ENCODE measurements around the gene LSAMP.

The LSAMP gene

DNA sequence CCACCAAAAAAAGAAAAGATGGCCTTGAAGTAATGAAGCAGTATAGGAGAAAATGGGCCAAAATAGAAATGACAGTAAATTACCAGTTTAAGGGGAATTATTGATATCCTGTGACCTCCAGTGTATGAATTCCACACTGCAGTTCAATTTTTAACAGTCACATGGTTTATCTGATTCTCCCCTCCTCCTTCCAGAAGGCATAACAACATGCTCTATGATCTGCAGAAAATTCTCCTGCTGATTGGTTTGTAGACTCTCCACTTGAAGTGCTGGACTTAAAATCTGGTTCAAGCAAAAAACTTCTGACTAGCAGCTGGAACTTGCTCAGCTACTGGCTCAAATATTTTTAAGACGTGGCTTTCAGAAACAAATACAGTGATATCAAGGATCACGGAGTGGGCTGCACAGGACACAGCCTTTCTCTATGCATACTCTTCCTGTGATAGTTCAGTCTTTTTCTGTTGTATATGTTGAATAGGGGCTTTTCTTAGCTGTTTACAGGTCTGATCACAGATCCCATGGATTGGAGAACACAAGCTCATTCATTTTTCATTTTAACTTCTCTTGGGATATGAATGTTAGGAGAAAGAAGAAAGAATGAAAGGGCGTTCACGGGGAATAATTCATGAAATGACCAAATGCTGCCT lies 211.5 kb downstream of the LSAMP start:
- TF ChIP-seq, protein P1, sequence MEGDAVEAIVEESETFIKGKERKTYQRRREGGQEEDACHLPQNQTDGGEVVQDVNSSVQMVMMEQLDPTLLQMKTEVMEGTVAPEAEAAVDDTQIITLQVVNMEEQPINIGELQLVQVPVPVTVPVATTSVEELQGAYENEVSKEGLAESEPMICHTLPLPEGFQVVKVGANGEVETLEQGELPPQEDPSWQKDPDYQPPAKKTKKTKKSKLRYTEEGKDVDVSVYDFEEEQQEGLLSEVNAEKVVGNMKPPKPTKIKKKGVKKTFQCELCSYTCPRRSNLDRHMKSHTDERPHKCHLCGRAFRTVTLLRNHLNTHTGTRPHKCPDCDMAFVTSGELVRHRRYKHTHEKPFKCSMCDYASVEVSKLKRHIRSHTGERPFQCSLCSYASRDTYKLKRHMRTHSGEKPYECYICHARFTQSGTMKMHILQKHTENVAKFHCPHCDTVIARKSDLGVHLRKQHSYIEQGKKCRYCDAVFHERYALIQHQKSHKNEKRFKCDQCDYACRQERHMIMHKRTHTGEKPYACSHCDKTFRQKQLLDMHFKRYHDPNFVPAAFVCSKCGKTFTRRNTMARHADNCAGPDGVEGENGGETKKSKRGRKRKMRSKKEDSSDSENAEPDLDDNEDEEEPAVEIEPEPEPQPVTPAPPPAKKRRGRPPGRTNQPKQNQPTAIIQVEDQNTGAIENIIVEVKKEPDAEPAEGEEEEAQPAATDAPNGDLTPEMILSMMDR (IDR thresholded peaks at IDR 0.05), result no peak

DNA sequence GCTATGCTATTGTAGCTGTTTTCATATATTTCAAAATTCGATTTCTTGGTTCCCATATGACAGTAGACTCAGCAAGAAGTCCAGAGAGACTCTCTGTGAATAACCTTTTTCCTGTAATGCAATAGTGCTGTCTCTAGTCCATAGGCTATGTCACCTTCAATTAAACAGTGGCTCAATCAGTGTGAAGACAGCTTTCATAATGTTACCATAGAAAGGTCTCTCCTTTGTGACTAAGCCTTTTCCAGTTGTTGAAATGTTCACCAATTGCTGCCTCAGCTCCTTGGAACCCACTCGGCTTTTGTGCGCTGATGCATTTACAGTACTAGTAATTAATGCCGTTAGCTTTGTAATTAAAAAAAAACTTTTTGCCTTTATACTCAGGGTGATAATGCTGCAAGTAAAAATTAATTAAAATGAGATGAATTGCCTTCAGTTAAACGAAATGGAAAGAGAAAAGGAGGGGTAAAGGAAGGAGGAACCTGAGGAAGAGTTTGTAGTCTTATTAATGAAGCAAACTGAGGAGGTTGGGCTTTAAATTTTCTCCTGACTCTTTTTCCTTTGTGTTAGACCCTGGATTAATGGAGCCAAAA lies 214.8 kb downstream of the LSAMP start:
- TF ChIP-seq, protein P1 (IDR thresholded peaks at IDR 0.05), result no peak

DNA sequence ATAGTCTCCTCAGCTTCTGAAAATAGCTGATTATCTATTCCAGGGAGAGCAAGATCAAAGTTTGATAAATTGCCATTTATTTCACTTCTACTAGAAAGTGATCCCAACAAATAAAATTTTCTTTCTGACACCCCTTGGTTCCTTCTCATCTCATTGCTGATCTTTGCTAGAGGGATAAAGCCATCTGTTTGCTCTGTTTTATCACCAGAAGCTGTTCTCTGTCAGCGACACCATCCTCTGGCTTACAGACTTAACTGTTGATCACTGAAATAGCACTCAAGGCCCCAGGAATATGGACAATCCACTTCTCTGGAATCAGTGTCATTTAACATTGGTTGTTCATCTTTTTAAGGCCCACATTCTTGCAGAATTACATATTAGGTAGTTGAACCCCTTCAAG lies 219.0 kb downstream of the LSAMP start:
- TF ChIP-seq, protein P1 (IDR thresholded peaks at IDR 0.05), result no peak

DNA sequence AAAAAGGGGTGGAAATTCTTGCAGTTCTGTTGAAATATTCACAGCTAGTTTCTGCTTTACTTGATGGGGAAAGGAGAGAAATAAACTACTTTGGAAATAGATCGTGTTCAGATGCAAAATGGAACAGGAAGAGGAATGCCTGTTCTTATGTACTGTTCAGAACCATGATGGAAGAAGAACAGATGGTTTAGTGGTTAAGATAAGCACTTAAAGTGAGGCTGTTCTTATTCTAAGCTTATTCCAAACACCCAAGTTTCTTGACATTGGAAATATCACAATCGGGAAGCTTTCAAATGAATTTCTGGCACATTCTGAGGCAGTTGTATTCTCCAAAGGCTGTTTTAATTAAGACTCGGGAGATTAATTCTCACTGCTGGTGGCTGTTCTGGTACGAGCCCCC lies 228.5 kb downstream of the LSAMP start:
- TF ChIP-seq, protein P1 (IDR thresholded peaks at IDR 0.05), result no peak

DNA sequence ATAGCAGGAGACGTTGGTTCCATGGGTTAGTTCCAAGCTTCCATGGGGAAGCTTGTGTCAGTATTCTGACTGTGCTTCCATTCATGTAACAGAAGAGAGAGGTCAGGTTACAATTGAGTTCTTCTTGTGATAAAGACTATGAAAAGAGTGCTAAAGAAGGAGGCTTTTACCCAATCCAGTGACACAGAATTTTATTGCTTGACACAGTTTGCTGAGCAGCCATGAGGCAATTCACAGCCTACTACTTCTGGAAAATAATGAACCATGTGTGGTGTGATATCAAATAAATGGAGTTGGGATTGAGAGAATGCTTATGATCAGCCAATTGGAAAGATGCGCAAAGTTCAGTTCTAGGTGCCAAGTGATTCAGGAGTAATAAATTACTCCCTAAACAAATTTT lies 233.4 kb downstream of the LSAMP start:
- TF ChIP-seq, protein P1 (IDR thresholded peaks at IDR 0.05), result no peak

DNA sequence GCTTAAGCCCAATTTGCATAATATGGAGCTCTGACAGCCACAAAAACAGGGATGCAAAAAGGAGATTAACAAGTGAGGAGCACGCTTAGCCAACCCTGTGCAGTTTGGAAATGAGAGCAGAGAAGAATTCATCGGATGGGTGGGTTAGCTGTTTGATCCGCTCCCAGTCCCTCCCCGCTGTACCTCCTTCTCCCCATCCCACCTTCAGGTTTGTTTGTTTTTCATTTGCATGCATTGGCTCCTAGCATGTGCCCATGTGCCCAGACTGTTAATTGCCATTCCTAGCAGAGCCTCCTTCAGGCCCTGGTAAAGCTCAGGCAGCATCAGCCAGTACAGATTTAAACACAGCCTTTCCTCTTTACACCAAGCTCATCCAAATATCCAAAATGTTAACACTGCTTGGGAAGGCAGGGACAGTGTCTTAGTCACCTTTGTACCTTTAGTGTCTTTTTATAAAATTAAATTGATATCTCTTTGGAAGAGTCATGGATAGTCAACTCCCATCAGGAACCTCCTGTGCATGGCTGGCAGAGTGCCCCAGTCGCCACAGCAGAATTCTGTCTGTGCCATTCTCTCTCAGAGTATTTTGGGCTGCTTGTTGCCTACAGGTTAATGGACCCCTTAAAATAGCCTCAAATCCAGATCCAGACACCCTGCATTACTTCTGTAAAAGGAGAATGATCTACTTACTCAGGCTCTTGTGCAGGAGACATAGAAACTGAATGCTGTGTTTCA lies 244.2 kb downstream of the LSAMP start:
- TF ChIP-seq, protein P1 (IDR thresholded peaks at IDR 0.05), result no peak

DNA sequence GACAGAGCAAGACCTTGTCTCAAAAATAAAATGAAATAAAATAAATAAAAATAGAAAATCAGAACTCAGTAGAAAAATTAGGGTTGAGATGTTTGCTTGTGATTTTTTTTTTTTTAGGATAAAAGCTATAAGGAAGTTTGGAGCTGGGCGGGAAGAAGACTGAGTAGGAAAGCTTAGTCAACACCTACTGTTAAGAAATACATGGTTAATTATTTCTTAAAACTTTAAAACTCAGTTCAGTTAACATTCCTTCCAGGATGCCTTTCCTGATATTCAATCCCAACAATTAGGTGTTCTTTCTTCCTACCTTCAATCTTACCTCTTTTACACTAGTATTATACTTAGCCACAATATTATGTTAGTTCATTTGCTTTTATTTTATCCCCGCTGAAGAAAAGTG lies 246.2 kb downstream of the LSAMP start:
- TF ChIP-seq, protein P1 (IDR thresholded peaks at IDR 0.05), result no peak

Data from LNCAP (cell line).